HG02938 (cell line): ENCODE measurements around the gene MIXL1.
"Not testable (repeated sequence)": the region's sequence is repeated elsewhere in the genome, so short reads cannot be mapped to it uniquely, and the experiment has no call there.

Experiments used
- ATAC-seq: cut with Tn5 transposase; IDR thresholded peaks from one replicate; pipeline ENCODE4 v1.9.1; 2021; ENCODE audit warnings: mild to moderate bottlenecking, moderate library complexity; ENCODE audit not compliant: unreplicated experiment

MIXL1 gene

GRCh38 chr1:226223157-226223785 lies at the start of gene MIXL1:
Gene MIXL1, plus strand, starts transcription at chr1:226223664. Its CDS starts 18 bp downstream, at chr1:226223682.
- ATAC-seq, result peak; percentile 50

- no peak for ATAC-seq
Observed at GRCh38 chr1:226176870-226177269, 46.6 kb upstream of the MIXL1 start.

GRCh38 chr1:226181996-226182714 lies 41.3 kb upstream of the MIXL1 start:
- ATAC-seq, result no peak

GRCh38 chr1:226185141-226186036 lies 38.1 kb upstream of the MIXL1 start:
- ATAC-seq, result no peak

GRCh38 chr1:226186124-226187018 lies 37.1 kb upstream of the MIXL1 start, which contains the start of gene ACBD3:
Gene ACBD3, minus strand, starts transcription at chr1:226186741. Its CDS starts 66 bp downstream, at chr1:226186675.
- peak; percentile 95 for ATAC-seq

- no peak for ATAC-seq
Observed at GRCh38 chr1:226187019-226187322, 36.5 kb upstream of the MIXL1 start.

GRCh38 chr1:226187380-226187779 lies 36.1 kb upstream of the MIXL1 start:
- no peak for ATAC-seq

GRCh38 chr1:226195144-226195543 lies 28.3 kb upstream of the MIXL1 start:
- ATAC-seq, result no peak

- no peak for ATAC-seq
Observed at GRCh38 chr1:226199971-226200370, 23.5 kb upstream of the MIXL1 start.

- ATAC-seq, result peak; percentile 56
Observed at GRCh38 chr1:226201029-226201593, 22.4 kb upstream of the MIXL1 start.

GRCh38 chr1:226202246-226202645 lies 21.2 kb upstream of the MIXL1 start:
- ATAC-seq, result no peak

- not testable (repeated sequence) for ATAC-seq
Observed at GRCh38 chr1:226202666-226203065, 20.8 kb upstream of the MIXL1 start.

GRCh38 chr1:226203240-226203639 lies 20.2 kb upstream of the MIXL1 start:
- ATAC-seq, result no peak

GRCh38 chr1:226203655-226204054 lies 19.8 kb upstream of the MIXL1 start:
- ATAC-seq, result no peak

GRCh38 chr1:226204198-226204597 lies 19.3 kb upstream of the MIXL1 start:
- ATAC-seq, result no peak

- ATAC-seq, result no peak
Observed at GRCh38 chr1:226207048-226207447, 16.4 kb upstream of the MIXL1 start.

GRCh38 chr1:226209307-226210059 lies 14.0 kb upstream of the MIXL1 start:
- ATAC-seq, result no peak

GRCh38 chr1:226210571-226211176 lies 12.8 kb upstream of the MIXL1 start:
- ATAC-seq, result no peak

GRCh38 chr1:226211181-226211821 lies 12.2 kb upstream of the MIXL1 start:
- no peak for ATAC-seq
